HG02852 (cell line): ENCODE measurements around the gene DCTN1.
"Not testable (repeated sequence)": the region's sequence is repeated elsewhere in the genome, so short reads cannot be mapped to it uniquely, and the experiment has no call there.

ENCODE experiments used
- ATAC-seq: cut with Tn5 transposase; IDR thresholded peaks from one replicate; pipeline ENCODE4 v1.9.1; 2021; ENCODE audit warnings: mild to moderate bottlenecking, moderate library complexity; ENCODE audit not compliant: unreplicated experiment

Gene DCTN1

GRCh38 chr2:74379851-74380789 lies at the start of gene DCTN1:
Gene DCTN1 (minus strand): TSS chr2:74380311. CDS start chr2:74380037, 274 bp downstream.
- ATAC-seq: peak; percentile 73

DNA sequence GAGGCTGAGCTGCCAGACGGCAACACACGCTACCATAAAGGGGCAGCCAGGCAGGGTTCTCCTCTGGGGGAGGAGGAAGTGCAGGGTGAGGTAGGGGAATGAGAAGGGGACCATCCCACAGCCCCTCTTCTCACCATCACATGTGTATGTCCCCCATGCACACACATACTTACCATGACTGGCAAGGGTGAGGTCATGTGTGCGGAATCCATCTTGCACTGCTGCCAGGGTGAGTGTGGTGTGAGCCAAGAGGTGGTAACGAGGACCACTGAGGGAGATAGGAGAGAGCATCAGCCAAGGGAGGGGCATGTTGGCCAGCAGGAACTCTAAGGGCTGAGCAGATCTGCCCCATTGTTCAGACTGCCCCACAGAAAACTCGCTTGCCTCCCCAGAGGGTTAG lies 48.6 kb upstream of the DCTN1 start:
- ATAC-seq: no peak

DNA sequence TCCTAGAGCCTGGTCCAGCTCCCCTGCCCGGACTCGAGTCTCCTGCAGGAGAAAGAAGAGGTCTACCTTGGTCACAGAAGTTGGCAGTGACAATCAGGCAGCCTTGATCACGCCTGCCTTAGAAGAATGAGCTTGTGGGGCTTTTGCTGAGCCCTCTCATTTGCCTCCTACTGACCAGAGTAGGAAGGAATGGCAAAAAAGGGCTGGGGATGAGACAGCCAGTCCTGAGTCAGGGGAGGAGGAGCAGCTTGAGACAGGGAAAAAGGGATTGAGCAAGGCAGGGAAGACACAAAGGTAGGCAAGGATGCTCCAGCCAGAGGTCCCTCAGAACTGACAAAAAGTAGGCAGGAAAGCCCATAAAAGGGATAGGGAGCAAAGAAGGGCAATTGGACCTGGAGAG lies 47.4 kb upstream of the DCTN1 start:
- no peak for ATAC-seq

GRCh38 chr2:74426181-74426758 lies 46.2 kb upstream of the DCTN1 start:
- ATAC-seq: no peak

- ATAC-seq: no peak
Observed at GRCh38 chr2:74425523-74425922, 45.4 kb upstream of the DCTN1 start.

DNA sequence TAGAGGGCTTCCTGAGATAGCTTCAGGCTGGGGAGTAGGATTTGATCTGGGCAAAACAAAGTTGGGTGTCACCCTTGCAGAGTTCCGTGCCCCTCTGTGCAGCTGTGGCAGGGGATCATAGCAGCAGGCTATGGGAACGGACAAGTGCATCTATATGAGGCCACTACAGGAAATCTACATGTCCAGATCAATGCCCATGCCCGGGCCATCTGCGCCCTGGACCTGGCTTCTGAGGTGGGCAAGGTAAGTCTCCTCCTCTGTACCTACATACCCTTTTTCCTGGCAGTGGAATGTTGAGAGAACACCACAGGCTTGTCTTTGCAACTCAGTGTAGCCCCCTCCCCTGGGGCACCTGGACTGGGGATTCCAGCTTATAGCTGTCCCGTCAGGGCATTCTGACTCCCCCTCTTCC lies 44.9 kb upstream of the DCTN1 start:
- ATAC-seq: no peak

- no peak for ATAC-seq
Observed at GRCh38 chr2:74424139-74424992, 44.3 kb upstream of the DCTN1 start.

DNA sequence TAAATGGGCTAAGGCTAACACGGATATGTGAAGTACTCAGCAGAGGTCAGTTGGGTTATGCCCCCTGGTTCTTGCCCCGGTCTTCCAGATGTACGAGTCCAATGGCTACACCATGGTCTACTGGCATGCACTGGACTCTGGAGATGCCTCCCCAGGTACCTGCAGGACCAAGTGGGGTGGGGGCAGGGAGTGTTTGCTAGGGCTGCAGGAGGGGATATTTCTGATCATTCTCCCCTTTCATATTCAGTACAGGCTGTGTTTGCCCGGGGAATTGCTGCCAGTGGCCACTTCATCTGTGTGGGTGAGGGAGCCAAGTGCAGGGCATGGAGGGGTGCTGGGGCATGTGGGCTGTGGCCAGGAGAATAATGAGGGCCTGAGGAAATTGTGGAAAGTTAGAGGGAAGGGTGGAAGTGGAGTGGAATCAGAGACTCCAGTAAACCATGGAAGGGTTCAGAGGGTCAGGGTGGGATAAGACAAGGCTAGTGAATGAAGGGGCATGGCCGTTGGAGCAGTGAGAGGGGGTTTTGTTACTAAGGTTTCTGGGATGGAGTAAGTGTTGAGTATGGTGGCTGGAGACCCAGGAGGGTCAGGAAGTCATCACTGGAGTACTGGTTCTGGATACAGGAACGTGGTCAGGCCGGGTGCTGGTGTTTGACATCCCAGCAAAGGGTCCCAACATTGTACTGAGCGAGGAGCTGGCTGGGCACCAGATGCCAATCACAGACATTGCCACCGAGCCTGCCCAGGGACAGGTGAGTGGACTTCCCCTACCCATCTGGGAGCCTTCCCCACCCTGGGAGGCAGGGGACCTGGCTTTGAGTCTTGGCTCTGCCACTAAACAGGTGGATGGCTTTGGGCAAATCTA lies 43.4 kb upstream of the DCTN1 start:
- no peak for ATAC-seq

GRCh38 chr2:74421221-74421870 lies 41.2 kb upstream of the DCTN1 start, which contains the start of the genes C2orf81 and WDR54:
Gene C2orf81 (minus strand): TSS chr2:74421619. CDS start chr2:74421560, 59 bp downstream.
Gene WDR54 (plus strand): TSS chr2:74421730. CDS start chr2:74422154, 424 bp downstream.
- ATAC-seq: peak; percentile 93

DNA sequence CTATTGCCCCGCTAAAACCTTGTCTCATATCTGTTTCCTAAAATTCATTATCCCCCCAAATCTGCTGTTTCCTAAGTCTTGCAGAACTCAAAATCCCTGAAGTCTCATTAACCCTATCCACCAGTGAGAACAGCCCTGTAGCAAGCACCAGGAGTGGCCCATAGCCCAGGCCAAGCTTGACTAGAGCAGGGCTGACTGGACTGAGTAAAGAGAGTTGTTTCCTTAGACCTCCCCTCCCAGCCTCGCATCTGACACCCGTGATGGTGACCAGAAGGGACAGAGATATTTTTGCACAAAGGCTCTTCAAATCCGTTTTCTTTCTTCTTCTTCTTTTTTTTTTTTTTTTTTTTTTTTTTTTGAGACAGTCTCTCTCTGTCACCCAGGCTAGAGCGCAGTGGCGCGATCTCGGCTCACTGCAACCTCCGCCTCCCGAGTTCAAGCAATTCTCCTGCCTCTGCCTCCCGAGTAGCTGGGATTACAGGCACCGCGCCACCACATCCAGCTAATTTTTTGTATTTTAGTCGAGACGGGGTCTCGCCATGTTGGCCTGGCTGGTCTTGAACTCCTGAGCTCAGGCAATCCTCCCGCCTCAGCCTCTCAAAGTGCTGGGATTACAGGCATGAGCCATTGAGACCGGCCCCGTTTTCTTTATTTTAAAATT lies 40.5 kb upstream of the DCTN1 start:
- ATAC-seq: not testable (repeated sequence)

- ATAC-seq: no peak
Observed at GRCh38 chr2:74420006-74420405, 39.9 kb upstream of the DCTN1 start.

DNA sequence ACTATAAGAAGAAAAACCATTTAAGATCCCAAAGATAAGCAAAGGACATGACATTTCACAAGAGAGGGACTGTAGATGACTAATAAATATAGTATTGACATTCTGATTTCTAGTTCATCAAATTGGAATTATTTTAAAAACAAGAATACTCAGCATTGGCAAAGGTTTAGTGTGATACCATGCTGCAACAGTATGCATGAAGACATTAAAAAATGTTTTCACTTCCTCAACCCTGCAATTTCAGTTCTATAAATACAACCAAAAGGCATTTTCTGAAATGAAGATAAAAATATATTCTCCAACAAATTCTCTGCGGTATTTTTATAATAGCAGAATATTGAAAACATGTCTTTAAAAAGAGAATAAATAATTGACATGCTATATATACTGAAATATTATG lies 39.2 kb upstream of the DCTN1 start:
- ATAC-seq: no peak

- no peak for ATAC-seq
Observed at GRCh38 chr2:74418312-74418711, 38.2 kb upstream of the DCTN1 start.

GRCh38 chr2:74417763-74418162 lies 37.7 kb upstream of the DCTN1 start:
- no peak for ATAC-seq

DNA sequence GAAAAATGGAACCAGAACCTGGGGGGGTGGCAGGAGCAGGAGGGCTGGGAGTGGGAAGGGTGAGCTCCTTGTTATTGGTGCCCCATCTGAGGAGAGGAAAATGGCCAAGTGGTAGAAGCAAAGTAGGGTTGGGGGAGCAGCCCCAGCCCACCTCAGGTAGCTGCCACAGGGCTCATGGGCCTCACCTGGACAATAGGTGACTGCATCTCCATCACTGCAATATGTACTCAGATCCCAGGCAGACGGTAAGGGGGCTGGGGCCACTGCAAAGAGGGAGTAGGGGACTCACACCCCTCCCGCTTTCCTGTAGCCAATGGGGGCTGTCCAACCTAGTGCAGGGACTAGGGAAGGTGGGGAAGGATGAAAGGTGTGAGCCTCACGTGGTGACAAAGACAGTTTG lies 37.1 kb upstream of the DCTN1 start:
- no peak for ATAC-seq

GRCh38 chr2:74416778-74417177 lies 36.7 kb upstream of the DCTN1 start:
- ATAC-seq: no peak

- ATAC-seq: no peak
Observed at GRCh38 chr2:74415762-74416395, 35.8 kb upstream of the DCTN1 start.

DNA sequence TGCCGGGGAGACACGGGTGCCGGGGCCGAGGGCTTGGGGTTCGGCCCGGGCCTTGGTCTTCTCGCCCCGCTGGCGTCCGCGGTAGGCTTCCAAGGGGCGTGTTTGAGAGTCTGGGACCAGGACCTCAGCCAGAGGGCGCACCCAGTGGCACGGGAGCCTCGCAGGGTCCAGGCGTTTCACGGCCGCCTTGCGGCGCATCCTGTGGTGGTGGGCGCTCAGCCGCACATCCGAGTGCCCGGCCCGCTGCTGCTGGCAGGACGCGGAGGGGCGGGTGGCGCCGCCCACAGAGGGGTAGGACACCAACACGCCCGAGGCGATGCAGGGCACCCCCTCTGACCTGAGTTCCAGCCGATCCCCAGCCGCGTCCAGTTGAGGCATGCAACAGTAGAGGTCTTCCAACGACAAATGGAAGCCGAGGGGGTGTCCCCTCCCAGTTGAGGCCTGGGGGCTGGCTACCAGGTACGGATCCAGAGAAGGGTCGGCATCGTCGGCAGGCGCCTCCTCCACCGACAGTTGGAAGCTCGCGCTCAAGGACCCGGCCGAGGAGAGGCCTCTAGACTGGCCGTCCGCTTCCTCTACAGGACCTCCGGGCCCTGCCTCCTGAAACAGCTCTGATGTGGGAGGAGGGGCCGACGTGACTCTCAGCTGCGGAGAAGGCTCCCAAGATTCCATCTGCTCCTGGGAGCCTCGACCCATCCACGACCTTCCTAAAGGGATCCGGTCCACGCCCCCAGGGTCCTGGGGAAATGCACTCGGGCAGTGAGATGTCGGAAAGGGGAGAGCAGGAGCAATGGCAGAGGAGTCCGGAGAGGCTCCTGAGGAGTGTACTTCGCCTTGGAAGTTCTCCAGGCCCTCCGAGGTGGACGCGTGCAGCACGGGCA lies 35.0 kb upstream of the DCTN1 start:
- no peak for ATAC-seq
